ENCODE measurements around the gene MIA.
"Not testable (repeated sequence)": the region's sequence is repeated elsewhere in the genome, so short reads cannot be mapped to it uniquely, and the experiment has no call there.

MIA gene

DNA sequence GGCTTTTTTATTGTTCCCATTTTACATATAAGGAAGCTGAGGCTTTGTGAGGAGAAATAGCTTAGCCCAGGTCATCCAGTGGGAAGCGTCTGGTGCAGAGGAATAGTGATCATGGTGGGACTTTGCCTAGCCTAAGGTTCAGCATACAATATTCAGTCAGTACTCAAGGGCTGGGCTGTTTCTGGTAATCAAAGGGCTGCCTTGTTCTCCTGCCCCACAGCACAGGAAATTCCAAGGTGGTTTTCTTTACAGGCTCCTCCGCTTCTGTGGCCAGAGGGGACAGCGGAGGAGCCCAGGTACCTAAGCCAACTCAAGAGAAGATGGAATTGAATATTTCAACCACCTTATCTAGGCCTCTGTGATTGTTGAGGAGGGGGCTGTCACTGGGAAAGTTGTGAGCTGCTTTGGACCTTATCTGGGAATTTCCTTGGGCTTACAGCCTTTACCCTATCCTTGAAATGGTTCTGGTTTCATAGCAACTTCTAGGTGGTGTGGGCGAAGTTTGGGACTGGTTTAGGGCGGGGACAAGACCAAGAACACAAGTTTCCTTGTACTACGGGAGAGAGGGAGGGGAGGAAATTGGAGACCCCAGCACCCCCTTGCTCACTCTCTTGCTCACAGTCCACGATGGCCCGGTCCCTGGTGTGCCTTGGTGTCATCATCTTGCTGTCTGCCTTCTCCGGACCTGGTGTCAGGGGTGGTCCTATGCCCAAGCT lies at the start of gene MIA:
MIA (plus strand) TSS at position 606 of the 716 bp plus-strand sequence; CDS start at position 628, 22 bp downstream.
- no peak for DNase-seq (ENCODE audit: low read depth in 3 of 3)

DNA sequence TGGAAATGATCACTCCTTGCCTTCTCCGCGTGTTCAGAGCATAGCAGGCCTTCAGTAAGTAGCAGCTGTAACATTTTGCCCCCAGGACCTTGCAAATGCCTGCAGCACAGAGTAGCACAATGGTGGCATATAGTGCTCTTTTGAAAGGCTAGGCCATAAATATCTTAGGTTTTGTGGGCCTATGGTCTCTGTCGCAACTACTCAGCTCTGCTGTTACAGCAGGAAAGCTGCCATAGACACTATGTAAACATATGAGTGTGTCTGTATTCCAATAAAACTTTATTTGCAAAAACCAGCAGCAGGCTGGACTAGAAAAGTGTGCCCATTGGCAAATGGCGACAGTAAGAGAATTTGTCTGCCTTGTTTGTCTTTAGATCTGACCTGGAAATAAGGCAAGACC lies 49.0 kb upstream of the MIA start:
- no peak for DNase-seq (ENCODE audit: low read depth in 3 of 3)

DNA sequence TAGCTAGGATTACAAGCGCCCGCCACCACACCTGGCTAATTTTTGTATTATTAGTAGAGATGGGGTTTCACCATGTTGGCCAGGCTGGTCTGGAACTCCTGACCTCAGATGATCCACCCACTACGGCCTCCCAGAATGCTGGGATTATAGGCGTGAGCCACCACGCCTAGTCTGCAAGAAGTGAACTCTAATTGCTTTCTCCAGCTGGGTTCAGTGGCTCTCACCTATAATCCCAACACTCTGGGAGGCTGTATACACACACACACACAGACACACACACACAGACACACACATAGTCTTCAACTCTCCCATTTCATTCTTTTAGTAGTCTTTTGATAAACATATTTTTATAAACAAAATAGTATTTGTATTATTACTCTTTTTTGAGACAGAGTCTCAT lies 45.3 kb upstream of the MIA start:
- not testable (repeated sequence) for DNase-seq (ENCODE audit: low read depth in 3 of 3)

DNA sequence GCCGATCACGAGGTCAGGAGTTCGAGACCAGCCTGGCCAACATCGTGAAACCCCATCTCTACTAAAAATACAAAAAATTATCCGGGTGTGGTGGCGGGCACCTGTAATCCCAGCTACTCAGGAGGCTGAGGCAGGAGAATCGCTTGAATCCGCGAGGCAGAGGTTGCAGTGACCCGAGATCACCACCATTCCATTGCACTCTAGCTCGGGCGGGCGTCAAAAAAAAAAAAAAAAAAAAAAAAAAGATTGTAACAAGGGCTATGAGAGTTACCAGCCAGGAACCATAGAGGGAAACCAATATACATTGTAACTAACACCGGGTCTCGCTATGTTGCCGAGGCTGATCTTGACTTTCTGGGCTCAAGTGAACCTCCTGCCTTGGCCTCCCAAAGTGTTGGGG lies 43.0 kb upstream of the MIA start:
- DNase-seq (ENCODE audit: low read depth in 3 of 3), result not testable (repeated sequence)

DNA sequence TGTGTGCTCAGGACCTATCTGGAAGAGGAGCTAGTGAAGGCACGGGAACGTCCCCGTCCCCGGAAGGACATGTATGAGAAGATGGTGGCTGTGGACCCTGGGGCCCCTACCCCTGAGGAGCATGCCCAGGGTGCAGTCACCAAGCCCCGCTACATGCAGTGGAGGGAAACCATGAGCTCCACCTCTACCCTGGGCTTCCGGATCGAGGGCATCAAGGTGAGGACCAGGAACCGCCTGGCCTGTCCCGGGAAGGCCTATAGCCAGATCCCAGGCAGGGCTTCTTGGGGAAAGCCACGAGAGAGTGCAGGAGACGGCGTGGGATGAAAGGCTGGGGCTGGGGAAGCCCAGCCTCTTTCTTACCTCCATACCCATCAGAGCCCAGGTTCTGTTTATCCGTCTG lies 42.2 kb upstream of the MIA start:
- DNase-seq (ENCODE audit: low read depth in 3 of 3), result no peak

DNA sequence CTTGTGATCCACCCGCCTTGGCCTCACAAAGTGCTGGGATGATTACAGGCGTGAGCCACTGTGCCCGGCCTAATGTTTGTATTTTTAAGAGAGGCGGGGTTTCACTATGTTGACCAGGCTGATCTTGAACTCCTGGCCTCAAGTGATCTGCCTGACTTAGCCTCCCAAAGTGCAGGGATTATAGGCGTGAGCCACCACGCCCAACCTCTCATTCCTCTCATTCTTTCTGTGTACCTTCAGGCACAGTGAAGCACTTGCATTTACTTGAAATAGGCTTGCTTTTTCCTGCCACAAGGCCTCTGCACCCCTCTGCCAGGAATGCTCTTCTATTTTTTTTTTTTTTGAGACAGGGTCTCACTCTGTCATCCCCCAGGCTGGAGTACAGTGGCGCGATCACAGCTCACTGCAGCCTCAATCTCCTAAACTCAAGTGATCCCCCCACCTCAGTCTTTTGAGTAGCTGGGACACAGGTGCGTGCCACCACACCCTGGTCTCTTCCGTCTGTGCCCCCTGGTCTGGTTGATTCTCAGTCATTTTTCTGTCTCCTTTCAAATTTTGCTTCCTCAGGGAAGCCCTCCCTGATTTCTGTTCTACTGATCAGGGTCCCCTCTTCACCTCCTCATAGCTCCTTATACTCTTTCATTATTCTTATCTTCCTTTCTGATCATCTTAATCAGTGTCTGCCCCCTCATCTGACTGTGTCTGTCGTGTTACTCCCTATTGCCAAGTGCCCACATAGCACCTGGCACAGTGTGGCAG lies 40.1 kb upstream of the MIA start:
- no peak for DNase-seq (ENCODE audit: low read depth in 3 of 3)

DNA sequence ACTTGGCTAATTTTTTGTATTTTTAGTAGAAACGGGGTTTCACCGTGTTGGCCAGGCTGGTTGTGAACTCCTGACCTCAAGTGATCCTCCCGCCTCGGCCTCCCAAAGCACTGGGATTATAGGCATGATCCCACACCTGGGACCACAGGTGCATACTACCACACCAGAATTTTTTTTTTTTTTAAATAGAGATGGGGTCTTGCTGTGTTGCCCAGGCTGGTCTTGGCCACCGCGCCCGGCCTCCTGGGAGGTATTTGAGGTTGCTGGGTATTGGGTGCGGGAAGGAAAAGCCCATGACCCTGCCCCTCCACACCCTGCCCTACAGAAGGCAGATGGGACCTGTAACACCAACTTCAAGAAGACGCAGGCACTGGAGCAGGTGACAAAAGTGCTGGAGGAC lies 38.7 kb upstream of the MIA start:
- no peak for DNase-seq (ENCODE audit: low read depth in 3 of 3)

DNA sequence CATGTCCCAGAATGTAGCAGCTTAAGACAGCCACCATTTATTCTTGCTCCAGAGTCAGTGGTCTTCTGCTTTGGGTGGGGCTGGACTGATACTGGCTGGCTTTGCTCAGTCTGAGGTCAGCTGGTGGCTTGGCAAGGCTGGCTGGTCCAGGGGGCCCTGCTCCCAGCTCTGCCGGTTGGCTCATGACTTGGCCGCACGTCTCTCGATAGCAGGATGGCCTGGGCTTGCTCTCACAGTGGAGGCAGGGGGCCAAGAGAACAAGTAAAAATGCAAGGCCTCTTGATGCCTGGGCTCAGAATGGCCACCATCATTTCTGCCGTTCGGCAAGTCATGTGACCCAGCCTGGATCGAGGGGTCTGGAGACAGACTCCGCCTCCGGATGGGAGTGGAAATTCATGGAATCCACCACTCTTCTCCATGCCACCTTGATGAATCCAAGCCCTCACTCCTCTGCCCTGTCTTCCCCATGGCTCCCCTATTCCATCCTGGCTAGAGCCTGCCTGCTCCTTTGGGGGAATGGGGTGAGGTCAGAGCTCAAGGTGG lies 38.1 kb upstream of the MIA start:
- DNase-seq (ENCODE audit: low read depth in 3 of 3), result no peak

DNA sequence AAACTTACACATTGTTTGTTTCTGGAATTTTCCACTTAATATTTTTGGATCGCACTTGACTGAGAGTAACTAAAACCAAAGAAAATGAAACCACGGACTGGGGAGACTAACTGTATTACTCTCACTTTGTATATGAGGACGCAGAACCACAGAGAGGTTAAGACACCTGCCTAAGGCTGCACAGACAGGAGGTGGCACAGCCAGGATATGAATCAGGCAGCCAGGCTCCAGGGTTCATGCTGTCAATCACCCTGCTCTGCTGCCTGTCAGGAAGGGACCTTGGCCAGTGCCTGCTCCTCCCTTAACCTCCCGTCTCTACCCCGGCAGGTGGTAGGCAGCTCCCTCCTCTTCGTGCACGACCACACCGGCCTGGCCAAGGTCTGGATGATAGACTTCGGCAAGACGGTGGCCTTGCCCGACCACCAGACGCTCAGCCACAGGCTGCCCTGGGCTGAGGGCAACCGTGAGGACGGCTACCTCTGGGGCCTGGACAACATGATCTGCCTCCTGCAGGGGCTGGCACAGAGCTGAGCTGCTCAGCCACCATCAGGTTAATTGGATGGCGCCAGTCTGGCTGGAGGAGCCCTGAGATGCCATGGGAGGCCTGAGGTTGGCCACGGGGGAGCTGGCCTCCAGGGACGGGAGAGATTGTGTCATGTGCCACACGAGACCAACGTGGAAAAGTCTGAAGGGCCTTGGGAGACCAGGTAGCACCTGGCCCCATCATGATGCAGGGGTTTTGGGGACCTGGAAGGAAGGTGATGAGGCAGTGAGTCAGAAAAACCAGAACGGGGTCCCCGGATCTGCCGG lies 36.1 kb upstream of the MIA start:
- no peak for DNase-seq (ENCODE audit: low read depth in 3 of 3)

DNA sequence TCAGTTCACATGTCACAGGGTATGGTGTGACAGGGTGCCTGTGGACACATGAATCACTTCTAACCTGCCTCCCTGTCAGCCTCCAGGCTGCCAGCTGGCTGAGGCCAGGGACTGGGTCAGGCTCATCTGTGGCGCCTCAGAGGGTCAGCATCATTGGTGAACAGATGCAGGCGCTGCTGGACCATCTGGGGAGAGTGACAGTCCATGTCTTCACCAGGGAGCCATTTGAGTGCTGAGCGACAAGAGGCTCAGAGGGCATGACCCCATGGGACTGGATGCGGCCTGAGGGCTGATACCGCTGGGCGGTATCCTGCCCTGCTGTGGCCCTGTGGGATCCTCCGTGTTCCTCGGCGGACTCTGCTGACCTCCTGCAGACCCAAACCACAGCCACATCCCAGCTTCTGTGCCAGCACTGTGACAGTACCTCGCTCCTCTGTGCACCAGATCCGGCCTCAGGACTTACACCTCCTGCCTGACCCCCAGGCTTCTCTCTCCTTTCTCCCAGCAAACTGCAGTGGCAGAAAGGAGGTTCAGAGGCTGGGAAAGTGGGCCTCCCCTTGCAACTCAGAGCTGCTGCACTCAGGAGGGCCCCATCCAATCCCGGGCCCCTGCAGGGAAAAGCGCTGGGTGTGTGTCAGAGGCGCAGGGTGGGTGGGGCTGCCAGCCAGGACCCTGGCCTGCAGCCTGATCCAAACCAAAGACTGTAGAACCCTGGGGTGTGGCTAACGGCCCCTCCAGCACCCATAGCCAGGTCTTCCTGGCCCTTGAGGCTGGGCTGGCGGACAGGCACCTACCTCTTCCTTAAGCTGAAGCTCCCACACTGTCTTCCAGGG lies 35.2 kb upstream of the MIA start:
- DNase-seq (ENCODE audit: low read depth in 3 of 3), result no peak

DNA sequence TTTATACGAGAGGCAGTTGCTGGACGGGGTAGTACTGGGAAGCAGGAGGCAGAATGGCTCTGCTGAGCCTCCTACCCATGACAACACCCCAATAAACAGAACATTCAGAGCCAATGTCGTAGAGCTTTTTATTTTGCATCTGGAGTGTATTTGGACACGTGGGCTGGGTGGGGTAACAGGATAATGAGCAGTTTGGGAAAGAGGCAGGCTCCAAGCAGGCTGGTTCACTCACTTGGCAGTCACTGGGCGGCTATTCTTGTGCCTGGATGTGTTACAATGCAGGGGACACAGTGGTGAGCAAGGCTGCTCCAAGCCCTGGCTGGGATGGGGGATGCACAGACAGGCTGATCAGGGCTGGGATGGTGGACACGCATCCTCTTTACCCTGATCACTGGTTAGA lies 34.6 kb upstream of the MIA start:
- no peak for DNase-seq (ENCODE audit: low read depth in 3 of 3)

DNA sequence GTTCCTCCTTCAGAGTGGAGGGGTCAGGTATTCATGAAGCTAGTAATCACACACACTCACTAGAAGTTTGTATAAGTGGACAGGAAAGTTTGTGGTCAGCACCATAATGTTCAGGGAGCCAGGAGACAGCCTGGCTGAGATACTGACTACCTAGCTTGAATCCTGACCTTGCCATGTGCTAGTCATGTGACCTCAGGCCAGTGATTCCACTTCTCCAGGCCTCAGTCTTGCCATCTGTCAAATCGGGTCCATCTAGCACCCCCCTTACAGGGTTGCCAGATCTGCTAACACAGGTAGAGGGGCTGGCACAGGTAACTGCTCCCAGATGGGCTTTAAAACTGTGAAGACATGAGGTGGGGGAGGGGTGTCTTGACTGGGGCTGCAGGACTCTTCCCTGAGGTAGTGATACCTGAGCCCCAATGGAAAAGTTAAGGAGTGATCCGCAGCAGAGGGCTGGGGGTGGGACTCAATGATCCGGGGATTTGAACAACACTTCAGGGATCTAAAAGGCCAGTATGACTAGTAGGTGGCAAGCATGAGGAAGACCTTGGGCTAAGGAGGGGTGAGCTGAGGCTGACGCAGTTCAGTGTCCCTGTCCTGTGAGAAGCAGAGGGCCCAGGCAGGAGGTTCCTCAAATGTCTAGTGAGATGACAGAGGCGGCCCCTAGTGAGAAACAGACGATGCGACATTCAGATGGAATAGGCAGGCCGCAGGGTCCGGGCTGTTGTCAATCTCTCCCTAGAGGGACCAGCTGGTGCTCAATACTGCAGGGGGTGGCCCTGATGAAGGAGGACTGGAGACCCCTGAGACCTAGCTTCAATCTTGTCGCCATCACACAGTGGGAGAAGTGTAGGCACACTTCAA lies 33.6 kb upstream of the MIA start:
- DNase-seq (ENCODE audit: low read depth in 3 of 3), result no peak

DNA sequence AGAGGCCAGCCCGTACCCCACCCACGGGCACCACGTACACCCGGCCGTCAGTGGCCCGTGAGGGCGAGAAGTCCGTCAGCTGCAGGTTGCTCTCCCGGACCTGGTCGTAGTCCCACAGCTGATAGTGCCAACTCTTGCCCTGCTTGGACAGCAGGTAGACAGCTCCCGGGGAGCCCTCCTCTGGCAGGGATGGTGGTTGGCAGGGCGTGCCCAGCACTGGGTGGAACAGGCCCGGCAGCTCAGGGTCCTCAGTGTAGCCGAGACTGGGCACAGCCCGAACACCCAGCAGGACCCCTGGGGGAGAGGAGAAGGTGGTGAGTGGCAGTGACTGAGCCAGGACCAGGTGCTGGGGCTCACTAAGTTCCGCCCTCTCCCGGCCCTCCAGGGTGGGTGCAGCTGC lies 32.8 kb upstream of the MIA start:
- DNase-seq (ENCODE audit: low read depth in 3 of 3), result no peak

DNA sequence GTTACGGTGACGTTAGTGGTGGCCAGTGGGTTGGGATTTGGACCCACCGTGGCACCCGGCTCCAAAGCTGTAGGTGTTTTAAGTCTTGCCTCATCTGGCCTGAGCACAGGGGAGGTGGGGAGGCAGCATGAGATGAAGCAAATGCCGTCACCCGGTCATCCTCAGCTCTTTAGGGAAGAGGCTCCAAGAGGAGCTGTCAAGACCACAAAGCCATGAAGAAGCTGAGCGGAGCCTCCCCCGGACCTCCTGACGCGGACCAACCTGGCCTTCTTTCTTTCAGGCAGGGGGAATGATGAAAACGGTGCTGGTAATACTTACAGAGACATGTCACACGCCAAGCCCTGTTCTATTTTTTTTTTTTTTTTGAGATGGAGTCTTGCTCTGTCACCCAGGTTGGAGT lies 32.4 kb upstream of the MIA start:
- no peak for DNase-seq (ENCODE audit: low read depth in 3 of 3)

DNA sequence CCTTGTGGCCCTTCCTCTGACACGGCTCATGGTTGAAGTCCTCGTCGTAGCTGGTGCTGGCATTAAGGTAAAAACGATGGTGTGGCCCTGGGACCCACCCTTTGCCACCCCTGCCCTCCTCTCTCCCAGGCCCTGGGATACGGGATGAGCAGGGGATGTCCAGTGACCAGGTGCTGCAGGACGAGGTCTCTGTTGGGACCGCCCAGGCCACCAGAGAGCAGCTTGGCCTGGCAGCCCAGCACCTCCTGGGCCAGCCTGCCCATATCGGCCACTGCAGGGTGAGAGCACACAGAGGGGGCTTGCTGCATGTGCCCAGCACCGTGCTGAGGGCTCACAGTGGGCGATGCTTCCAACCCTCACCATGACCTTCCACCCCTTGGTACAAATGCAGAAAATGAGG lies 31.4 kb upstream of the MIA start:
- no peak for DNase-seq (ENCODE audit: low read depth in 3 of 3)

DNA sequence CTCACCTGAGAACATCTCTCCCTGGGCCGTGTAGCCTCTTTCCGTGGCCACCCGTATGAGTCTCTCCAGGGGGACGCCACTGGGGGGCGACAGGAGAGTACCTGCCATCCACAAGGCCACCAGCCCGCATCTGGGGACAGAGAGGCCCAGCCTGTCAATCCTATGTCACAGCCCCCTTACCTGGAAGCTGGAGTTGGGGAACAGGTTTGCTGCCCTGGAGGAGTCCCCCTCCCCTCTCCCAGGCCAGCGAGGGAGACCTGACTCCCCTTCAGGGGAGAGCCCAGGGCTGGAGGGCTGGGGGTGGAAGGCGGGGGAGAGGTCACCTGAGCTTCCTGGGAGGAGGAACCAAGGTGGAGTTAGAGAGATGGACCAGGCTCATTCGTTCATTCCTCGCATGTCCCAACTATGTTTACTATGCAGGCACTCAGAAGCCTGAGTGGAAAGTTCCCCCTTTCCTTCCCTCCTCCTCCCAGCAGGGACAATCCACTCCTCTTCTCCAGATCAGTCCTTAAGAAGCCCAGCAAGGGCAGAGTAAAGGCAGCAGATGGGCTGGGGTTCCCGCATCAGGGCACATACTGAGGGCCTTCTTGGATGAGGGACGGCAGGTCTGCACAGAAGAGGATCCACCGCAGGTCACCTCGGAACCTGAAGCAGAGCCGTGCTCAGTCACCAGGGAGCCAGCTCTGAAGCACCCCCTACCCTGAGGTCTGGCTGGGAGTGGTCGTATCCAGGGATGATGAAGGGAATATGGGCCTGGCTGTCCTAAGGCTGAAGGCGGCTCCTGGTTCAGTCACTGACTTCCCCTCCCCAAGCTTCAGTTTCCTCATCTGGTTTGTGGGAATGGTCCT lies 30.5 kb upstream of the MIA start:
- DNase-seq (ENCODE audit: low read depth in 3 of 3), result no peak

DNA sequence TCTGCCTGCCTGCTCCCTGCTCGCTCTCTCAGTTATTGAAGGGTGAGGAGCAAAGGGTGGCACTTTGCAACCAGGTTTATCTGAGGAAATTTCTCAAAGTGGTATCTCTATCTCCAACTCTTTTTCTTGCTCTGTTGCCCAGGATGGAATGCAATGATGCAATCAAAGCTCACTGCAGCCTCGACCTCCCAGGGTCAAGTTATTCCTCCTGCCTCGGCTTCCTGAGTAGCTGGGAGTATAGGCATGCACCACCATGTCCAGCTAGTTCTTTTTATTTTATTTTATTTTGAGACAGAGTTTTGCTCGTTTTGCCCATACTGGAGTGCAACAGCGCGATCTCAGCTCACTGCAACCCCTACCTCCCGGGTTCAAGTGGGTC lies 29.9 kb upstream of the MIA start:
- DNase-seq (ENCODE audit: low read depth in 3 of 3), result no peak

DNA sequence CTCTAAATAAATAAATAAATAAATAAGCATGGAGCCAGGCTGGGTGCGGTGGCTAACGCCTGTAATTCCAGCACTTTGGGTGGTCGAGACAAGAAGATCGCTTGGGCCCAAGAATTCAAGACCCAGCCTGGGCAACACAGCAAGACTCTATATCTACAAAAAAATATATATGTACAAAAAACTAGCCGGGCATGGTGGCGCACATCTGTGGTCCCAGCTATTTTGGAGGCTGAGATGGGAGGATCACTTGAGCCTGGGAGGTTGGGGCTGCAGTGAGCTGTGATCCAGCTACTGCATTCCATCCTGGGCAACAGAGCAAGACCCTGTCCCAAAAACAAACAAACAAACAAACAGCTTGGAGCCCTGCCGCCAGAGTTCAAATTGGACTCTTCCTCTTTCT lies 27.8 kb upstream of the MIA start:
- DNase-seq (ENCODE audit: low read depth in 3 of 3), result no peak

DNA sequence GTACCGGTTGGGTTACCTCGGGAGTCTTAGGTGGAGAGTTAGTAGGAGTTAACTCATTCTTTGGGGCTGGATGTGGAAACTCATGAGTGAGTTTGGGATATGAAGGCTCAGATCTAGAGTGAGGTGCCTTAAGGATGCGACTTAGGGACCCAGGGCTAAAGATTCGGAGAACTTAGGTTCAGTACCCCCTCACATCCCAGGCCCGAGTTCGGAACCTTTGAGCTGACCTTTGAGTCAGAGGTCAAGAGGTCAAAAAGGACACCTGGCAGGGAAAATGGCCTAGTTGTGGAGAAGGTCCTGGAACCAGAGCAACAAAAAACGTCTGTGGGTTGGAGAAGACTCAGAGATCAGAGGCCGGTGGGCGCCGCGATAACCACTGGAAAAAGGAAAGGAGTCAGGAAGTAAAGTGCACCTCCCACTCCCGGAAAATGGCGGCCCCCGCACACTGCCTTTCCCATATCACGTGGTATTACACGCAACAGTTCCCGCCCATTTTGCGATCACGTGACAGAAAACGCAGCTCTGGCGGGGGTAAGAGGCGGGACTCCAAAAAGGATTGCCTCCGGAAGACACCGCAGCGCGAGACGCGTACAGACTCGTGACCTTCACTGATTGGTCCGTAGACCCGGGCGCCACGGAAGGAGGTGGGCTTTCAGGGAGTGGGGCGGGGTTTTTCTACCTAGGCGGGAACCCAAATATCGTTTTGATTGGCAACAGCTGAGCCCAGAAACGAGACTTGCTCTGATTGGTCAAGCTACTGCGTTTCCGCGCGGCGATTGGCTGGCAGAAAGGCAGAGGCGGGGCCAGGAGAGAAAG lies 25.1 kb upstream of the MIA start, which contains the start of gene ACTMAP:
ACTMAP (minus strand) TSS at position 420 of the 816 bp plus-strand sequence. CDS start 674 bp downstream, outside the sequence.
- DNase-seq (ENCODE audit: low read depth in 3 of 3), result peak; percentile 92 to 99 (median 98)

All from stimulated activated CD4-positive, alpha-beta T cell treated with anti-CD3 and anti-CD28 coated beads, TNF-alpha, amount 100 ng/mL, for 4 hours (primary cell).